K562 (cell line): ENCODE results near the gene ATAD5. TPM values are rescaled to one million over a fixed set of nuclear protein-coding genes. Genes with fewer than 3 reads are reported as not detected.

Source experiments
- DACH1 ChIP-seq: fragments of 450-650 bp; IDR thresholded peaks from 2 replicates; pipeline ENCODE4 v1.6.1; 2018; ENCODE audit not compliant: partially characterized antibody
- FOXP4 ChIP-seq: sonication (generic); formaldehyde crosslinking; IDR thresholded peaks from 2 replicates; pipeline ENCODE4 v1.8.0; 2022; ENCODE audit warnings: mild to moderate bottlenecking, missing genetic modification reagents, borderline replicate concordance
- GMEB1 ChIP-seq: fragments of 250-450 bp; sonication (Bioruptor Pico); IDR thresholded peaks from 2 replicates; pipeline ENCODE4 v1.4.0; 2020; ENCODE audit warnings: mild to moderate bottlenecking
- HDAC2 ChIP-seq: fragments of 450-650 bp; IDR thresholded peaks from 2 replicates; pipeline ENCODE4 v1.6.1; 2016; ENCODE audit warnings: mild to moderate bottlenecking
- LCOR ChIP-seq: sonication (generic); formaldehyde crosslinking; IDR thresholded peaks from 2 replicates; pipeline ENCODE4 v1.8.0; 2022; ENCODE audit warnings: mild to moderate bottlenecking, missing genetic modification reagents
- MBD2 ChIP-seq: sonication (generic); IDR thresholded peaks from 2 replicates; pipeline ENCODE4 v1.6.1; 2016; ENCODE audit warnings: low read depth, borderline replicate concordance
- MCM2 ChIP-seq: fragments of 450-650 bp; IDR thresholded peaks from 2 replicates; pipeline ENCODE4 v1.6.1; 2017; ENCODE audit warnings: low read depth, mild to moderate bottlenecking
- MTA1 ChIP-seq: fragments of 450-650 bp; IDR thresholded peaks from 2 replicates; pipeline ENCODE4 v1.6.1; 2017; ENCODE audit warnings: borderline replicate concordance
- MYC ChIP-seq, 2 experiments: fragments of 250-450 bp in 1 of 2; sonication (Bioruptor Pico) in 1 of 2; IDR thresholded peaks; 2 replicates each; pipeline versions ENCODE4 v1.5.1 to v1.6.1; 2012 to 2021; ENCODE audit warnings: low read depth in 2 of 2, borderline replicate concordance in 1 of 2, improper control_type of control experiment in 1 of 2, low read length in 1 of 2, mild to moderate bottlenecking in 1 of 2, moderate library complexity in 1 of 2
- NCOA2 ChIP-seq, 2 experiments: fragments of 450-650 bp; IDR thresholded peaks; 2 replicates each; pipeline ENCODE4 v1.6.1; 2018; ENCODE audit warnings: mild to moderate bottlenecking in 2 of 2, moderate library complexity in 1 of 2; ENCODE audit not compliant: partially characterized antibody in 2 of 2
- NCOR1 ChIP-seq: fragments of 450-650 bp; IDR thresholded peaks from 2 replicates; pipeline ENCODE4 v1.6.1; 2016; ENCODE audit warnings: mild to moderate bottlenecking, moderate library complexity
- NR2C1 ChIP-seq, 2 experiments: fragments of 450-650 bp; IDR thresholded peaks; 2 replicates each; pipeline ENCODE4 v1.6.1; 2017; ENCODE audit warnings: mild to moderate bottlenecking in 2 of 2, antibody characterized with exemption in 1 of 2, inconsistent platforms in 1 of 2, missing compliant biosample characterization in 1 of 2, missing genetic modification characterization in 1 of 2
- SIN3A ChIP-seq, 2 experiments: fragments of 150-350 bp in 1 of 2; IDR thresholded peaks; 2 replicates each; pipeline ENCODE4 v1.6.1; 2011 to 2016; ENCODE audit warnings: borderline replicate concordance in 2 of 2, low read depth in 2 of 2, low read length in 2 of 2, mild to moderate bottlenecking in 2 of 2, moderate library complexity in 2 of 2; ENCODE audit not compliant: control insufficient read depth in 1 of 2
- SNRNP70 ChIP-seq: fragments of 200-400 bp; formaldehyde crosslinking; optimal IDR thresholded peaks from 2 replicates; pipeline ENCODE3; 2017; ENCODE audit warnings: low read depth, low read length
- SUPT5H ChIP-seq: fragments of 450-650 bp; IDR thresholded peaks from 2 replicates; pipeline ENCODE4 v1.6.1; 2016
- TAF9B ChIP-seq: fragments of 450-650 bp; IDR thresholded peaks from 2 replicates; pipeline ENCODE4 v1.6.1; 2018; ENCODE audit warnings: mild to moderate bottlenecking; ENCODE audit not compliant: partially characterized antibody
- TARDBP ChIP-seq: fragments of 450-650 bp; IDR thresholded peaks from 2 replicates; pipeline ENCODE4 v1.6.1; 2016
- ZNF584 ChIP-seq: fragments of 200-800 bp; sonication (Bioruptor generic); IDR thresholded peaks from 2 replicates; pipeline ENCODE4 v1.6.1; 2016; ENCODE audit warnings: low read depth, mild to moderate bottlenecking, missing genetic modification characterization, missing compliant biosample characterization
- ZNF695 ChIP-seq: fragments of 450-650 bp; formaldehyde crosslinking; IDR thresholded peaks from 2 replicates; pipeline ENCODE4 v1.4.0; 2020; ENCODE audit warnings: mild to moderate bottlenecking, moderate library complexity
- ZNF76 ChIP-seq: fragments of 250-450 bp; sonication (Bioruptor Pico); IDR thresholded peaks from 2 replicates; pipeline ENCODE4 v1.4.0; 2020; ENCODE audit warnings: mild to moderate bottlenecking, moderate library complexity, borderline replicate concordance
- polyA plus RNA-seq, 8 experiments: library from polyadenylated mRNA; depleted of rRNA in 4 of 8; stranded (reverse) in 5 of 8; unstranded in 3 of 8; fragments of >200 nt; fragmentation: Nextera tagmentation in 2 of 8; fragmentation: Illumina TruSeq in 1 of 8; extraction: Ambion mirVana in 2 of 8; extraction: Trizol in 1 of 8; gene quantifications; 2 replicates each; pipeline versions ENCODE4 v1.2.1 to v1.2.3, GENCODE V29; 2011 to 2014; ENCODE audit warnings: inconsistent platforms in 1 of 8, missing spikeins in 1 of 8
- total RNA-seq, 7 experiments: library from RNA; depleted of rRNA in 6 of 7; stranded (reverse); fragments of >200 nt in 6 of 7; fragmentation: Illumina TruSeq in 2 of 7; extraction: Trizol in 2 of 7; gene quantifications; 2 replicates each; pipeline versions ENCODE4 v1.2.1 to v1.2.3, GENCODE V29; 2011 to 2021; ENCODE audit warnings: low replicate concordance in 1 of 7

ATAD5 gene
- total and polyA plus RNA-seq, 9 of the 15 experiments (the other 6 are each of a cell fraction or from before 2014, with no cell fraction given): 4.6 to 25.6 (median 19.5) TPM

- TF ChIP-seq FOXP4 (CRISPR knock-in tag): no peak
- TF ChIP-seq ZNF76 (CRISPR knock-in tag): 0 out of 2 replicates have a peak, but pooled peaks have one; percentile 64
- peak; percentile 80; the same call in 1 of the 2 replicates for TF ChIP-seq MBD2
- peak; percentile 91 for TF ChIP-seq SUPT5H
- TF ChIP-seq MCM2: no peak
- no peak for TF ChIP-seq MTA1
- TF ChIP-seq SNRNP70: no peak
- 0 out of 2 replicates have a peak, but pooled peaks have one; percentile 71 for TF ChIP-seq TARDBP
- peak; percentile 53 for TF ChIP-seq NCOR1
- TF ChIP-seq SIN3A (IDR thresholded peaks at IDR 0.05; ENCODE audit: borderline replicate concordance in 2 of 2, control insufficient read depth in 1 of 2, low read depth in 2 of 2, low read length in 2 of 2): peak; percentile 49 to 73; a peak in 2 of 4 replicates
- peak; percentile 55 for TF ChIP-seq DACH1
- no peak; the same call in 1 of the 2 replicates for TF ChIP-seq ZNF584 (CRISPR knock-in tag)
- TF ChIP-seq TAF9B: peak; percentile 96
- TF ChIP-seq NCOA2 (IDR thresholded peaks at IDR 0.05; ENCODE audit: partially characterized antibody in 2 of 2): no peak
- TF ChIP-seq ZNF695 (CRISPR knock-in tag): no peak
- 0 out of 2 replicates have a peak, but pooled peaks have one; percentile 50 for TF ChIP-seq LCOR (CRISPR knock-in tag)
- peak; percentile 68; the same call in 1 of the 2 replicates for TF ChIP-seq HDAC2
- TF ChIP-seq MYC (IDR thresholded peaks at IDR 0.05; ENCODE audit: low read depth, low read length): peak; percentile 74
- TF ChIP-seq MYC (CRISPR knock-in tag; IDR thresholded peaks at IDR 0.05; ENCODE audit: borderline replicate concordance, low read depth): no peak
- peak; percentile 57; the same call in 1 of the 2 replicates for TF ChIP-seq GMEB1 (CRISPR knock-in tag)
- TF ChIP-seq NR2C1 (IDR thresholded peaks at IDR 0.05): peak; percentile 82
- TF ChIP-seq NR2C1 (tag; IDR thresholded peaks at IDR 0.05): peak; percentile 84
Observed at GRCh38 chr17:30906101-30906911, 74.5 kb downstream of the ATAD5 start, which contains the start of gene TEFM (continued).
